Epithelial cell of esophagus (primary cell): ENCODE measurements around the gene MARCHF10.

ENCODE experiments used
- DNase-seq: peaks from one replicate; pipeline ENCODE4 v3.0.0; 2010; ENCODE audit warnings: low read depth
- H3K4me3 ChIP-seq: 2 replicates; pipeline ENCODE4 v1.5.1; 2011; ENCODE audit warnings: mild to moderate bottlenecking, low read length, control low read depth
- TF ChIP-seq, protein P1 (sequence below): IDR thresholded peaks from 2 replicates; pipeline ENCODE4 v1.5.1; 2011; ENCODE audit warnings: low read depth, mild to moderate bottlenecking, low read length, control low read depth, inconsistent platforms; ENCODE audit not compliant: insufficient read depth; ENCODE audit errors: missing control alignments

Gene MARCHF10

DNA sequence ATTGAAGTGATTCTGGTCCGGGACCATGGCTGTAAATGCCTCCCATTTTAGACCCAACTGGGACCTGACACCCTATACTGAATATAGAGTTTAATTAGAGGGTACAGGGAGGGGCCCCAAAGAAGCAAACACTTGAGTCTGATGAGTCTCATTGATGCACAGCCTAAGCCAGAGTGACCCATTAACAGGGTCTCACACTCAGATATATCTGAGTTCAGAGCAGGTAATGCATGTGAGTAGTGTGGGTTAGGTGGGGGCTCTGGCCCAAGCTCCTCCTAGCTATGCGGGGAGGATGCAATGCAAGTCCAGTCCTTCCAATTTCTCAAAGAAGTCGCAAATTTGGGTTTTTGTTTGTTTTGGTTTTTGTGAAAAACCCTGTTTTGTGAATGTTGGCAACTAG, 17.1 kb upstream of the MARCHF10 start:
- TF ChIP-seq, protein P1, sequence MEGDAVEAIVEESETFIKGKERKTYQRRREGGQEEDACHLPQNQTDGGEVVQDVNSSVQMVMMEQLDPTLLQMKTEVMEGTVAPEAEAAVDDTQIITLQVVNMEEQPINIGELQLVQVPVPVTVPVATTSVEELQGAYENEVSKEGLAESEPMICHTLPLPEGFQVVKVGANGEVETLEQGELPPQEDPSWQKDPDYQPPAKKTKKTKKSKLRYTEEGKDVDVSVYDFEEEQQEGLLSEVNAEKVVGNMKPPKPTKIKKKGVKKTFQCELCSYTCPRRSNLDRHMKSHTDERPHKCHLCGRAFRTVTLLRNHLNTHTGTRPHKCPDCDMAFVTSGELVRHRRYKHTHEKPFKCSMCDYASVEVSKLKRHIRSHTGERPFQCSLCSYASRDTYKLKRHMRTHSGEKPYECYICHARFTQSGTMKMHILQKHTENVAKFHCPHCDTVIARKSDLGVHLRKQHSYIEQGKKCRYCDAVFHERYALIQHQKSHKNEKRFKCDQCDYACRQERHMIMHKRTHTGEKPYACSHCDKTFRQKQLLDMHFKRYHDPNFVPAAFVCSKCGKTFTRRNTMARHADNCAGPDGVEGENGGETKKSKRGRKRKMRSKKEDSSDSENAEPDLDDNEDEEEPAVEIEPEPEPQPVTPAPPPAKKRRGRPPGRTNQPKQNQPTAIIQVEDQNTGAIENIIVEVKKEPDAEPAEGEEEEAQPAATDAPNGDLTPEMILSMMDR, result no peak
- H3K4me3 ChIP-seq, result no peak overlapping the region
- no peak for DNase-seq

- no peak overlapping the region for H3K4me3 ChIP-seq
- TF ChIP-seq, protein P1, result no peak
- peak; percentile 97 for DNase-seq
These were observed 16.4 kb upstream of the MARCHF10 start for GRCh38 chr17:62824290-62825131.

- peak; percentile 88 for DNase-seq
These were observed 15.2 kb upstream of the MARCHF10 start for GRCh38 chr17:62823111-62823893.

GRCh38 chr17:62822080-62822904, 14.2 kb upstream of the MARCHF10 start:
- H3K4me3 ChIP-seq, result no peak overlapping the region
- TF ChIP-seq, protein P1, result no peak
- DNase-seq, result no peak

More at GRCh38 chr17:62823111-62823893, 15.2 kb upstream of the MARCHF10 start:
- H3K4me3 ChIP-seq, result no peak overlapping the region
- TF ChIP-seq, protein P1, result no peak

DNA sequence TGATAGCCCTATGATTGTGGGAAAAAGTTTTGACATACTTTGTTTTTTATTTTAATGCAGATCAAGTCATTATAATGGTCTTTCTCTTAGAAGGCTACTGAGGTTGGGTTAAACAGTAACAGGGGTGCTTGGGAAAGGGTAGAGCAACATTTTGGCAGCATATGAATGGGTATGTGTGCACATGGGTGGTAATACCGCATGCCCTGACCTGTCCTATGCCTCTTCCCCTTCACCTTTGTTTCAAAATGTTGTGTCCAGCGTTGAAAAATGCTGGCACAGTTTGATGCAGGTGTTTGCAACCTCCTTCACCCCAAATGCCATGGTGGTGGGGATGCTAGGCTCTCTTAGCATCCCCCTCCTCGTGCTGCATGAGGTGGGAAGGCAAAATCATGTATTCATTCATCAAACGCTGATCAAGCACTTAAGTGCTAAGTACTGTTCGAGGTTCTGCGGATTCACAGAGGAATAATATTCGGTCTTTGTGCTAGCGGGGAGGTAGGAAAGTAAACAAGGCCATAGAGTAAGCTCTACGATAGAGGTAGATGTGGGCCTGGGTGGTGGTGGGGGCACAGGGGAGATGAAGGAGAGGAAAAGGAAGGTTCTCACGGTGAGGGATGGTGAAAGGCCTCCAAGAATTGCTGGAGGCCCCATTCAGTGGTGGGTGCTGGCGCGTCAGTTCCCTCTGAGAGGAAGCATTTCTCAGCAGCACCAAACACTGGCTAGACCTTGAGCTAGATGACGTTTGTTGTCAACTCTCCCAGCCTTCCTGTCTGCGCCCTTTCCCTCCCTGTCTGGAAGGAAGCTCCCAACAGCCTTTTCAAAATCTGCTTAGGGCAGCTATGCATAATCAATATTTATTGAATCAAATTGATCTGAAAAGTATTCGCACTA, 13.3 kb upstream of the MARCHF10 start:
- DNase-seq, result no peak
- H3K4me3 ChIP-seq, result no peak overlapping the region
- TF ChIP-seq, protein P1, result no peak
